Measurements from ENCODE around the gene COL4A1. TPM values are rescaled to one million over a fixed set of nuclear protein-coding genes. Genes with fewer than 3 reads are reported as not detected.
A peak's percentile ranks its signal among the peaks of the same experiment; 100 is the strongest.

The COL4A1 gene
- total RNA-seq, 1 donor from 2014 or later, result 105 TPM

GRCh38 chr13:110309661-110310524 is 2.9 kb upstream of the COL4A1 start:
- Histone ChIP-seq H3K4me1 (peaks cover 25% of the 10 kb centered on the region), H3K27ac (no peak overlapping the region), H3K36me3 (no peaks in the 10 kb centered on the region), H3K27me3 (no peaks in the 10 kb centered on the region), H3K4me3 (no peak overlapping the region), H3K4me2 (peak overlapping the region; percentile 88), H3K79me2 (ENCODE audit: low read depth) (peaks cover 85% of the 10 kb centered on the region), H3K9me3 (ENCODE audit: low read depth) (no peaks in the 10 kb centered on the region), H3F3A (ENCODE audit: low read depth) (peaks cover 16% of the 10 kb centered on the region), H3K9ac (no peak overlapping the region), H4K20me1 (ENCODE audit: low read depth) (peaks cover 63% of the 10 kb centered on the region), H2AFZ (replicated peaks) (no peak overlapping the region)
- Mint-ChIP-seq H3K9me3 (no peaks in the 10 kb centered on the region), H3K4me1 (peaks cover 57% of the 10 kb centered on the region), H3K27ac (no peak overlapping the region), H3K4me3 (peak overlapping the region; percentile 66), H3K27me3 (ENCODE audit: insufficient read depth, low read depth) (peaks cover 5% of the 10 kb centered on the region), H3K36me3 (peaks cover 20% of the 10 kb centered on the region)
- TF ChIP-seq EZH2 (IDR thresholded peaks at IDR 0.05) (no peak), CTCF (IDR thresholded peaks at IDR 0.05) (no peak)
- peak; percentile 37 for DNase-seq (ENCODE audit: low spot score)

GRCh38 chr13:110308656-110309359 is 1.9 kb upstream of the COL4A1 start:
- TF ChIP-seq CTCF (IDR thresholded peaks at IDR 0.05), result no peak
- no peak for TF ChIP-seq EZH2phosphoT487 (IDR thresholded peaks at IDR 0.05)
- TF ChIP-seq EZH2 (IDR thresholded peaks at IDR 0.05), result no peak
- no peaks in the 10 kb centered on the region for H3K9me3 ChIP-seq (ENCODE audit: low read depth)
- peak overlapping the region; percentile 88 for H3K4me2 ChIP-seq
- no peaks in the 10 kb centered on the region for H3K27me3 ChIP-seq
- Mint-ChIP-seq H3K36me3 (peaks cover 13% of the 10 kb centered on the region), H3K9me3 (no peaks in the 10 kb centered on the region), H3K27ac (peak overlapping the region; percentile 97), H3K4me1 (peaks cover 59% of the 10 kb centered on the region), H3K4me3 (peak overlapping the region; percentile 97), H3K27me3 (ENCODE audit: insufficient read depth, low read depth) (peaks cover 8% of the 10 kb centered on the region)
- no peak overlapping the region for H3K9ac ChIP-seq
- peaks cover 25% of the 10 kb centered on the region for H3K4me1 ChIP-seq
- H2AFZ ChIP-seq (replicated peaks), result peak overlapping the region; percentile 8
- peaks cover 16% of the 10 kb centered on the region for H3F3A ChIP-seq (ENCODE audit: low read depth)
- no peak overlapping the region for H3K27ac ChIP-seq
- H4K20me1 ChIP-seq (ENCODE audit: low read depth), result peaks cover 59% of the 10 kb centered on the region
- peaks cover 84% of the 10 kb centered on the region for H3K79me2 ChIP-seq (ENCODE audit: low read depth)
- peak overlapping the region; percentile 94 for H3K4me3 ChIP-seq
- no peaks in the 10 kb centered on the region for H3K36me3 ChIP-seq
- DNase-seq (ENCODE audit: low spot score), result peak; percentile 50

GRCh38 chr13:110307767-110308655 is 1.1 kb upstream of the COL4A1 start:
- Histone ChIP-seq H3K27ac (no peak overlapping the region), H4K20me1 (ENCODE audit: low read depth) (peaks cover 56% of the 10 kb centered on the region), H3K4me2 (peak overlapping the region; percentile 88), H3K9ac (peak overlapping the region; percentile 22), H3F3A (ENCODE audit: low read depth) (peaks cover 16% of the 10 kb centered on the region), H3K4me1 (peaks cover 25% of the 10 kb centered on the region), H2AFZ (replicated peaks) (peak overlapping the region; percentile 8), H3K27me3 (no peaks in the 10 kb centered on the region), H3K36me3 (no peaks in the 10 kb centered on the region), H3K9me3 (ENCODE audit: low read depth) (no peaks in the 10 kb centered on the region), H3K79me2 (ENCODE audit: low read depth) (peaks cover 86% of the 10 kb centered on the region), H3K4me3 (peak overlapping the region; percentile 94)
- peaks cover 62% of the 10 kb centered on the region for H3K4me1 Mint-ChIP-seq
- no peak for TF ChIP-seq EZH2phosphoT487 (IDR thresholded peaks at IDR 0.05)
- TF ChIP-seq EZH2 (IDR thresholded peaks at IDR 0.05), result no peak
- TF ChIP-seq CTCF (IDR thresholded peaks at IDR 0.05), result no peak
- peaks cover 15% of the 10 kb centered on the region for H3K36me3 Mint-ChIP-seq
- no peaks in the 10 kb centered on the region for H3K9me3 Mint-ChIP-seq
- peak overlapping the region; percentile 97 for H3K4me3 Mint-ChIP-seq
- peak; percentile 84 for DNase-seq (ENCODE audit: low spot score)
- peak overlapping the region; percentile 97 for H3K27ac Mint-ChIP-seq
- peaks cover 10% of the 10 kb centered on the region for H3K27me3 Mint-ChIP-seq (ENCODE audit: insufficient read depth, low read depth)

Data from neural progenitor cell (in vitro differentiated cells).